Measurements from ENCODE around the gene TTF2.

Gene TTF2

GRCh38 chr1:117047271-117047670 lies 12.9 kb upstream of the TTF2 start:
- DNase-seq = no peak

- DNase-seq = no peak
These were observed 10.3 kb upstream of the TTF2 start for GRCh38 chr1:117049857-117050256.

GRCh38 chr1:117051224-117052064 lies 8.7 kb upstream of the TTF2 start:
- peak; percentile 28 for DNase-seq

- DNase-seq = no peak
These were observed 6.1 kb upstream of the TTF2 start for GRCh38 chr1:117054068-117054467.

GRCh38 chr1:117058810-117059209 lies 1.3 kb upstream of the TTF2 start:
- DNase-seq = peak; percentile 36

- DNase-seq = peak; percentile 83
These were observed 820 bp upstream of the TTF2 start for GRCh38 chr1:117059334-117059677.

GRCh38 chr1:117060441-117061317 lies 553 bp downstream of the TTF2 start:
- DNase-seq = peak; percentile 57

GRCh38 chr1:117061986-117062415 lies 1.9 kb downstream of the TTF2 start:
- peak; percentile 75 for DNase-seq

GRCh38 chr1:117066367-117066766 lies 6.2 kb downstream of the TTF2 start:
- DNase-seq = no peak

GRCh38 chr1:117067533-117068370 lies 7.6 kb downstream of the TTF2 start:
- DNase-seq = peak; percentile 66

GRCh38 chr1:117068580-117068979 lies 8.5 kb downstream of the TTF2 start:
- DNase-seq = no peak

GRCh38 chr1:117069220-117069844 lies 9.2 kb downstream of the TTF2 start:
- DNase-seq = no peak

- DNase-seq = no peak
These were observed 10.0 kb downstream of the TTF2 start for GRCh38 chr1:117070124-117070523.

GRCh38 chr1:117076648-117077047 lies 16.5 kb downstream of the TTF2 start:
- DNase-seq = no peak

GRCh38 chr1:117077267-117077666 lies 17.1 kb downstream of the TTF2 start:
- no peak for DNase-seq

GRCh38 chr1:117079737-117080136 lies 19.6 kb downstream of the TTF2 start:
- DNase-seq = no peak

GRCh38 chr1:117084231-117084630 lies 24.1 kb downstream of the TTF2 start:
- DNase-seq = no peak

- no peak for DNase-seq
These were observed 27.6 kb downstream of the TTF2 start for GRCh38 chr1:117087686-117088085.

- no peak for DNase-seq
These were observed 29.9 kb downstream of the TTF2 start for GRCh38 chr1:117089996-117090395.

GRCh38 chr1:117092594-117092993 lies 32.5 kb downstream of the TTF2 start:
- DNase-seq = no peak

GRCh38 chr1:117093091-117093534 lies 33.0 kb downstream of the TTF2 start:
- no peak for DNase-seq

GRCh38 chr1:117093870-117094621 lies 33.9 kb downstream of the TTF2 start:
- DNase-seq = peak; percentile 6
